Measurements from ENCODE around the gene RPS6KA2.

Gene RPS6KA2

DNA sequence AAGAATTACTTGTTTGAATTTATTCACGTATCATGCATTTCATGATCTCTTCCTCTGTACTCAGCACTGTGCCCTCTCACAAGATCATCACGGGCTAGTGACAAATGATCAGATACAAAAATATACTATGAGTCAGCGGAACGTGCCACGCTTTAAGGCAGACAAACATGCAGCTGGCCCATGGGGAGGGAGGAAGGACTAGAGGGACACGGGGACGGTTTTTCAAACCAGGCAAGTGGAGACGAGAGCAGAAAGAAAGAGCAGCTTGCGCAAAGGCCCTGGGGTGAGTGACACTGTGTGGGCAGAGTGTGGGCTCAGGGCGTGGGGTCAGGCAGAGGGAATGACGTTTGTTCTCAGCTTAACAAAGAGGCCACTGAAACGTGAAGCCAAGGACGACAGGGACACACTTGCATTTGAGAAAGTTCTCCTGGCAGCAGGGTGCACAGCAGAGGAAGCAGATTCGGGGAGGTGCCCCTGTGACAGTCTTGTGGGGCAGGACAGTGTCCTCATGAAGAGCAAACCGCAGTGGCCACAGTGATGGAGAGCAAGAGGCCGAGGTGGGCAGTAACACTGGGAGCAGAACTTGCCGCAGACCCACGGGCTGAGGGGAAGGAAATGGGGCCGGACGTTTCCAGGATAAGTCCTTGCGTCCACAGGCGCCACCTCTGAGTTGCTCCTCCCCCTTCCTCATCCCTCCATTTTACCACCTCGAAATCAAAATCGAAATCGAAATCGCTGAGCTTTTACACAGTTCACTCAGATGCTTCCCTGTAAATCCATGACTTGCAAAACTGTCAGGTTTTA is 6.9 kb upstream of the RPS6KA2 start:
- no peak for DNase-seq

DNA sequence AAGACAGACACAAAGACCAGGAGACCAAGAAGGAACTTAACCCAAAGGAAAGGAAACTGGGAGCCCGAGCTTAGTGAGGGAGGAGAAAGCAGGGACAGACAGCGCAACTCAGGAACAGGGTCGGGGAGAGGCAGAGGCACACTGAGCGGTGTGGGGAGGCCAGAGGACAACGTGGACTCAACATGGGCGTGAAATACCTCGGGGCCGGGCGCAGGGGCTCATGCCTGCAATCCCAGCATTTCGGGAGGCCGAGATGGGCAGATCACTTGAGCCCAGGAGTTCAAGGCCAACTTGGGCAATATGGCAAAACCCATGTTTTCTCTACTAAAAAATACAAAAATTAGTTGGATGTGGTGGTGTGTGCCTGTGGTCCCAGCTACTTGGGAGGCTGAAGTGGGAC is 5.7 kb upstream of the RPS6KA2 start:
- DNase-seq, result no peak

- DNase-seq, result no peak
These were observed 3.4 kb upstream of the RPS6KA2 start for GRCh38 chr6:166630462-166630861.

- no peak for DNase-seq
These were observed 2.6 kb upstream of the RPS6KA2 start for GRCh38 chr6:166629628-166630027.

DNA sequence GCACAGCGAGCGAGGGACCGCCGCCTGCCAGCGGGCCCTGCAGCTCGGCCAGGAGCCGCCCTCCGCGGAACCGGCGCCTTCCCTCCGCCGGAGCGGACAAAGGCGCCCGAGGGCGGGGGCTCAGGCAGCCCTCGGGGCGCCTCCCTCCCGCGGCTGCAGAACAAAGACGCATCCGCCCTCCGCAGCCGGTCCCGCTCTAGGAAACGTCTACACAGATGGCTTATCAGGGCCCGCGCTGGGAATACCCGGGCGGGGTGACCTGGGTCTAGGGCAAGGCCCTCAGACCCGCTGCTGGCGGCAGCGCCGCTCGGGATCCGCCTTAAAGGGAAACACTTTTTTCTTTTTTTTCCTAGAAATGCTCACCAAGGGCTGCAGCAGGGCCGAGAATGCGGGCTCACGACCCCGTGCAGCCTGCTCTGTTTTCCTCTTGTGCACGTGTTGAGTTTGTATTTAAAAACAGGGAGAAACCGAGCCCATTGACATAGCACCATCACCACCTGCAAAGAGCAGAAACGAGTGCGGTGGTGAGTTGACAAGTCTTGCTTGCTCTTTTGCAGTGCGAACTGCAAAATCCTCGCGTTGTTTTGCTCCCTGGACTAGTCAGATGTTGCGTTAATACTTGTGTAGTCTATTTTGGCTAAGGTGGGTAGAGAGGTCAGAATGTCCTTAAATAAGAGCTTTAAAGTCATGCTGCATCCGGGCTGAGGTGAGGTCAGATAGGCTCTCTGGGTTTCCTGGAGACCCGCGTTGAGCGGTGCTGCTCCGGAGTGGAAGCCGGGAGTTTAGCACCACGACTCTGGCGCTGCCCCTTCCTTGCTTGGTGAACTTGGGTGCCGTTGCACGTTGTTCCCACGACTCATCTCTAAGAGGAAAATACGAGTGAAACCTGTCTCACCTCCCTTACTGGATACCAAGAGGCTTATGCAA is 1.1 kb upstream of the RPS6KA2 start:
- peak; percentile 57 for DNase-seq

GRCh38 chr6:166626177-166627032 is 646 bp downstream of the RPS6KA2 start:
- DNase-seq, result peak; percentile 34

GRCh38 chr6:166625356-166625755 is 1.7 kb downstream of the RPS6KA2 start:
- DNase-seq, result no peak

DNA sequence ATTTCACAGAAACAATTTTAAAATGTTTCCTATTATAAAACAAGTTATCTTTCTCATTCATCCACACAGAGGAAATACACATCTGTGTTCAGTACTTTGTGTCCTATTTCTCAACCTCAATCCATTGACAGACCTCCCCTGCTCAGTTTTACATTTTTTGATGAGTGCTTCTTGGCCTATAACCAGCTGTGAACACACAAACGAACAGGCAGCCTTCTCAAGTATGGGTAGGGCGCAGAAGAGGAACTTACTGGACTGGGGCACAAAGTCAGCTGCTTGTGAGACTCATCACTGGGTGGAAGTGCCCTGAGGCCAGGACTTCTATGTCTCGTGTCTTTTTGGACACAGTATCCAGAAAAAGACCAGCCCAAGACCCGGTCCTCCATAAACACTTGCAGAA is 2.8 kb downstream of the RPS6KA2 start:
- no peak for DNase-seq

DNA sequence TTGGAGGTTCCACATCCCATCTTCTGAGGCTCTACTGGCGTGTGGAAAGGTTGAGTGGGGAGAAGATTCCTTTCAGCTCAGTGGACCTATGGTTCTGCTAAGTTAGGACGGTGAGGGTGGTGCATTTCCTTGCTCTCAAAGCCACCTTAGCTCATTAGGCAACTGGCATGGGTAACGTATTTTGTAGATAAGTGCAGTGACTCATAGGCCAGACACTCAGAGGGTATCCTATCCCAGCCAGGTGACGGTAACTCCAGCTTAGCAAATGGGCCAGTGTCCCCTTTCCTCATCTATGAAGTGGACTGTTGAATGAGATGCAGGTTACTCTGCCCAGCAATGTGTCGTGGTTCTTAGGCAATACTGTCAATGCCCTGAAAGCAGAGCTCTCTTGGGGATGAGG is 3.7 kb downstream of the RPS6KA2 start:
- no peak for DNase-seq

DNA sequence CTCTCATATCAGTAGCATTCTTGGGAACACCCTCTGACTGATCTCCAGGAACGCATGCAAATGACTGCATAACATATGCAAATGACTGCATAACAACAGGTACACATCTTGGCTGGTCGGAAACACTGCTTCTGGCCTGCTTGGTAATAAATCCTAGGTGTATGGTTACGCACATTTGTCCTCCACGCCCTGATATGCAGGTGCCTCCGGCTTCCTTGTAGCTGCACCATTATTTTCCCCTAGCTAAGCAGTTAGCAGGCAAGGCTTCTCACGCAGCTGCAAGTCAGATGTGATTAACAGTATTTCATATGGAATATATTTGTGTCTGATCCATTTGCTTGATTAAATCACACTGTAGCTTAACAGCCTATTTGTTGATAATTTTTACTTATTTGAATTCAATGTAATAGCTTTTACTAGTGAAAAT is 5.9 kb downstream of the RPS6KA2 start:
- no peak for DNase-seq

DNA sequence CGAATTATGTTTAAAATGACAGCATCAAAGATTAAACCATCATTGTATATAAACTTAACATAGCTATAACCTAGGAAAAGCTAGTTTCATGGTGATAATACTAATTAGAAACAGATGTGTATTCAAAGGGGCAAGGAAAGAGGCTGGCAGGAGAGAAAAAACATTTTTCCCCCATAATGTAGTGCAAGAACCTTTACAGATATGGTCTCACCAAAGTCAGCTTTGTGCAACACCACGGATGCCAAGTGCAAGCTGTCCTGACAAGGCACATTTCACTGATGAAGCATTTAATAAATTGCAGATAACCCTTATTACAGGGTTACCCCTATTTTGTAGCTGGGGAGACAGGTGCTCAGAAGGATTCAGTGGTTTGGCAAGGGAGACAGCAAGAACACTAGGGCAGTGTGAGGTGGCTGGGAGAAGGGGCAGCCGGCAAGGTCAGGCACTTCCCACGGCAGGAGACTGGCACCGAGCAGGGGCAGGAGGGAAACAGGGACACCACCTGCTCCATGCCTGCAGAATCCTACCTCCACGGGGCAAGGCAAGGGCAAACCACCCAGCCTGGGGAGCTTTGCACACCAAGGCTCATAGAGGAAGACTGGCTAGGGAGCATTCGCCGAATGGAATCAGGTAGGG is 6.5 kb downstream of the RPS6KA2 start:
- DNase-seq, result no peak

GRCh38 chr6:166619912-166620311 is 7.1 kb downstream of the RPS6KA2 start:
- no peak for DNase-seq

DNA sequence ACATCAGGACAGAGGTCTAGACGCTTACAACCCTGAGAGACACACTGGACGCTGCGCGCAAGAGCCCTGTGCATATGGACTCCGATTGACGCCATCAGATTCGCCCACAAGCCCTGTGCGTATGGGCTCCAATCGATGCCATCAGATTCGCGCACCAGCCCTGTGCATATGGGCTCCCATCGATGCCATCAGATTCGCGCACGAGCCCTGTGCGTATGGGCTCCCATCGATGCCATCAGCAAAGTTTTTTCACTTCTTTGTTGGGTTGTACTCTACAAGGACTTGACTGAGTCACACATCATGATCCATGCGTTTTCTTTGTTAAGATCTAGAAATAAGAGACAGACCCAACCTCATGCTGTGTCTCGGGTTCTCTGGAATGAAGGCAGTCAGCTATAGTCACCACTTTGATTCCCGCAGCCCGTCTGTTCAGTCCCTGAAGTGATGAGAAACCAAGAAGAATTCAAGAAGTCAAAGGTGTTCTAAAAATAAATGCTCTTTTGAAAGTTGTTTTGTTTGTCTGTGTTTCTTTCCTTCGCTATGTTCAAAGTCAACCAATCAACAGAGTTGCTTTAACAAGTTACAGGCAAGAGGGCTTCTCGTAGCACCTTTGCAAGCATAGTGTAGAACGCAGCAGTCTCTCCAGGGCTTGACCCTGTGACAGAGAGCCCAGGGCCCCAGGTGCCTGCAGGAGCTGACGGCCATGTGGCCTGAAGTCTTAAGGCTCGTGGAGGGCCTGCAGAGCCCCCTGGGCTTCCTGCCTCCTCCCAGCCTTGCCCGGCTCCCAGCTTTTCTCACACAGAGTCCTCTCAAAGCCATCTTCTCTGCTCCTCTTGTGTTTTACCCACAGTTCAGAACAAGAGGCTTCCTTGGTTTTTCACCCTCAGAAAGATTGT is 7.9 kb downstream of the RPS6KA2 start:
- DNase-seq, result no peak

DNA sequence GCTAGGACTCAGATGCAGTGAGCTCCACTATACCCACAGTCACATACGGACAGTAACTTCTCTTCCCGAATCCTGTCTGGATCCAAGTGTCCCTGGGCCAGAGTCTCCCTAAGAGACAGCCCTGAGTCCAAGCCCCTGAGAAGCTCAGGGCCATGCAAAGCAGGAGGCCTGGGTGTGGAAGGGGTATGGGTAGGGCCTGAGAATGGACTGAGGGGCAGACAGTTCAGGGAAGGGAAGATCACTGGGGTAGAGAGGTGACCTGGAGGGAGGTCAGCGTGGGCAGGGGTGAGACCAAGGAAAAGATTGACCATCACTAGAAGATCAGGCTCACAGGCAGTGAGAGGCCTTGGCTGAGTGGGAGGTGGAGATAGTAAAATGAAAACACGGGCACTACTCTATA is 8.8 kb downstream of the RPS6KA2 start:
- no peak for DNase-seq

GRCh38 chr6:166617359-166617758 is 9.7 kb downstream of the RPS6KA2 start:
- no peak for DNase-seq

- no peak for DNase-seq
These were observed 10.5 kb downstream of the RPS6KA2 start for GRCh38 chr6:166616261-166617238.

GRCh38 chr6:166615059-166615770 is 11.8 kb downstream of the RPS6KA2 start:
- no peak for DNase-seq

GRCh38 chr6:166614589-166614988 is 12.5 kb downstream of the RPS6KA2 start:
- DNase-seq, result no peak

DNA sequence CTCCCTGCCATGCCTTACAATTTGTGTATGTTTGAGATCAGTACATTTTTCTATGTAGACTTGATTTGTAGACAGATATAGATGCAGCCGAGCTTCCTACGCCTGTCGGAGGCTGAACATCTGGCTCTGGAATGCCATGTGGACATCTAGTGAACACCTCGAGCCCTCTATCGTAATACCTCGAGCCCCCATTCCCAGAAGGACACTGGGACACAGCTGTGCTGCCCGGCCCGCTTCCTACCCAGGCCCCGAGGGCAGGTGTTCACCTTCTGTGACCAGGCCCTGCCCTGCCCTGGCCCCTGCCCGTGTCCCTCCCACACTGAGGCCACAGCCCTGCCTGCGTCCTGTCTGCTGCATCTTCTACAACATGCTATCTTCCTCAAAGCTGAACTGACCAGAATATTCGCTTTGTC is 12.9 kb downstream of the RPS6KA2 start:
- DNase-seq, result no peak

All from activated CD4-positive, alpha-beta T cell treated with anti-CD3 and anti-CD28 coated beads for 48 hours (primary cell).